Measurements from ENCODE around the gene TMOD4.

Gene TMOD4

DNA sequence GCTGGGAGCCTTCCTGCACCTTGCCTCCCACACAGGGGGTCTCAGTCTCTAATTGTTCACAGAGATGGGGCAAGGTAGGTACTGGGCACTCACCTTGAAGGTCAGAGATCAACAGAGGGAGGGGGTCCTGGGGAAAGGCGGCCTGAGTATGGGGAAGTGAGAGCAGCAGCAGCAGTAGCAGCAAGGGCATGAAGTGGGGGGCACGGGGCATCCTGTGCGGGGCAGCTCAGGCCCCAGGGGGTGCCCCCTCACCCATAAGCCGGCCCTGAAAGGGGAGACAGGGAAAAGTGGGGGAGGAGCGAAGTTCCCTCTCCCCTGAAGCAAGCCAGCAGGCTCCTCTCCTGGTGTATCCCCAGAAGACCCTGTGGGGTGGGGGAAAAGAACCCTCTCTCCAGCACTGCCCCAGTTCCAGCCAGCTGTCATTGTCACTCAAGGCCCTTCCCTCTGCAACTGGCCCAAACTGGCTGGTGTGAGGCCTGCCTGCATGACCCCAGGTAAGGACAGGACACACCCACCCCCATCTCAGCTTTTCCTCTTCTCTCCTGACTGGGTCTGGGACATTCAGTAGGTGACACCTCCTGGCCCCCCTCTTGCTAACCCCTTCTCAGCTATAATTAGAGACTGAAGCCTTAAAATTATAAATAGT, 33.2 kb downstream of the TMOD4 start:
- DNase-seq (ENCODE audit: low read depth), result no peak

DNA sequence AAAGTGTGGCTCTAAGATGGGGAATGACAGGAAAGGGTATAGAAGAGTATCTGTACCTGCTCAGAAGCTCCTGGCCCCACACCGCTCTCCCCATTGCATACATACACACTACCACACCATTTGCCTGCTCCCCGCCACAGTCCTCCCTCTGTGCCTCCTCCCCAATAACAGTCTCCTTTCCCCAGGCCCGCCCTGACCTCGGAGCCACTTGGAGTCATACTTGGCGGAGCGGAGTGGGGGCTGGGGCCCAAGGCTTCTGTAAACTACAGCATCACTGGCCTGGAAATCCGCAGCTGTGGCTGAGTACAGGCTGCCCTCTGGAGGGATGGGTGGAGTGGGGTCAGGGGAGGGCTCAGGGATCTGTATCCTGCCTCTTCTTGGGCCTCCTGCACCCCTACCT, 38.0 kb downstream of the TMOD4 start:
- no peak for DNase-seq (ENCODE audit: low read depth)

DNA sequence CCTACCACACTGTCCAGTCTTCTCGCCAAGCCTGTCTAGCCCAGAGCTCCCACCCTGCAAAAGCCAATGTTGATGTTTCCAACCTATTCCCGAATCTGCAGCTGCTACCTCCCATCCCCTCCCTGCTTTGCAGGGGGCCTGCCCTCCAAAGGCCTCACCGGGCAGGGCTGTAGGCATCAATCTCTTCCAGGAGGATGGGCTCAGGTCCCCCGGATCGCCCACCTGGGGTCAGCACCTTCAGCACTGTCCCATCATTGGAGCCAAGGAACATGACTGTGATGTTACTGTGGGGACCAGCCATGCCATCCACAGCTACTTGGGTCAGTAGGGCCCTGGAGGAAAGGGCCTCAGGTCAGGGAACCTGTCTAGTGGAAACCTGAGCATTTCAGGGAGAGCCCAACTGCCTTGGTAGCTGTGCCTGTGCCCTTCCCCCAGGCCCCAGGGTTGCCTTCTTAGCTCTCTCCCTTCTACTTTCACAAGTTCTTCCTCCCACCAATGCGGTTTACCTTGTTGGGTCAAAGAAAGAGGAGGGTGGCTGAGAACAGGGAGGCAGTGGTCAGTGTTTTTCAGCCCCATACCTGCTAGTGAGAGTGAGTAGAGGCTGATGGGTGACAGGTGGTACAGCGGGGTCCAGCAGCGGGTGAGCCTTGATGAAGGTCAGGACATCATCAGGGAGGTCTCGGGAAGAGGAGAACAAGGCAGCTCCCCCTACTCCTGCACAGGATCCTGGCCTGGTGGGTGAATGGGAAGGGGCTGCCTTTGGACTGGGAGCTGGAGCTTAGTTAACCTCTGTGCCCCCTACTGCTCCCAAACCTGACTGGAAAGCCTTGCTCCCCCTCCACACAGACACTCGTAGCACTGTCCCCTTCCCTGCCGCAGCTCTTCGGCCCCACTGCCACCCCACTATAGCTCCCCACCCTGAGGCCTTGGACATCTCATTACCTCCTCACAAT, 40.1 kb downstream of the TMOD4 start:
- DNase-seq (ENCODE audit: low read depth), result no peak

DNA sequence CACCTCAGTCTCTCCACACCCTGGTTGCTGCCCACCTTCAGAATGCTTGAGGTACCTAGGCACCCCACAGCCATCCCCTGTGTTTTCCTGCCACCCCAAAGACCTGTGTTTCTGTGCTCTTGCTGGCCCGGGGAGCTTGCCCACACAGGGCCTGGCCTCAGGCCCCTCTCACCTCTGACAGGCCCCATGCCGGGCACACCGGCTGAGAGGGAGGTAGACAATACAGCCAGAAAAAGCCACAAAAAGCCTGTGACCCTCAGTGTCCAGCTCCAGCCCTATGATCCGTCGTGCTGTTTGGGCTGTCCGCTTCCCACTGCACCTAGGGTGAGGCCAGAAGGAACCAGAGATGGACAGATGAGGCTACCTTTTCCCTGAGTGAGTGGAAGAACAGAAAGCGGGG, 40.8 kb downstream of the TMOD4 start:
- DNase-seq (ENCODE audit: low read depth), result no peak

DNA sequence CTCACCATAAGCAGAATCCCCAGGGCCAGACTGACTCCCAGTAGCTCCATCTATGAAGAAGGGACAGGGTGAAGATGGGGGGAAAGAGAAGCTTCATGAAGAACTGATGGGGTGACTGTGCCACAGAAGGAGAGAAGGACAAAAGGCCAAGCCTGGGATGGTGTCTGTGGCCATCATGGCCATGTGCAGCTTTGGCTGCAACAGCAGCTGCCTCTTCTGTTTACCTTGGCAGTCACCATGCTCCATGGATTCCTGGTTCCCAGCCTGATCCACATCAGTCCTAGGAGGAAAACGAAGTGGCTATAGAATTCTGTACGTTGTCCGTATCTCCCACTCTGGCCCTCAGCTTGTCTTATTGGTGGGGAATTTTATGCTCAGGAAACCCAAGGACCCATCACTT, 41.4 kb downstream of the TMOD4 start:
- no peak for DNase-seq (ENCODE audit: low read depth)

DNA sequence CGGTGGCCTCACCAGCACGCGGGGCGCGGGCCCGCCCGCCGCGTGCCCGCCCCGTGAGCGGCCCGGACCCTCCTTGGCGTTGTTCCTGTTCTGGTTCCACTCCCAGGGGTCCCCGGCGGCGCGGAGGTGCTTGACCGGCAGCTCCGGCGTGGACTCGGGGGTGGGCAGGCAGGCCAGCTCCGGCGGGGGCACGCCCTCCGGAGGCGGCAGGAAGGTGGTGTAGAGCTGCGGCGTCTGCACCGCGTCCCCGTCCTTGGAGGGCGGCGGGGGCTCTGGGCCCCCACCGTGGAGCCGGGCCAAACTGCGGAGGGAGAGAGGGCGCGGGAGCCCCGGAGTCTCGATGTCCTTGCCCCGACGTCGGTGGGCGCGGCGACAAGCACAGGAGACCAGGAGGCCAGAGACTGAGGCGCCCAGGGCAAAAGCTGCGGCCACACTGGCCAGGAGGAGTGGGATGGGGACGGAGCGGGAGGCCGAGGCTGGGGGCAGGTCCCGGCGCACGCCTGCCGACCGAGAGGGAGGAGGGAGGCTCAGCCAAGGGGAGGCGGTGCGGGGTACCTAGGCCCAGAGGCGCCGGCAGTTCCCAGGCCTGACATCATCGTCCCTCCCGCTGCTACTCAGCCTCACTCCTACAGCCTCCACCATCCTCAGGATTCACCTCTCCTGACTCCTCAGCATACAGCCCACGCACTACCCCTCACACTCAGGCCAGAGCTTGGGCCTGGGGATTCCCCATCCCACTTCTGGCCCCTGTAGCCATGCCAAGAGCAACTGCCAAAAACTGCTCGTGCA, 42.6 kb downstream of the TMOD4 start:
- no peak for DNase-seq (ENCODE audit: low read depth)

DNA sequence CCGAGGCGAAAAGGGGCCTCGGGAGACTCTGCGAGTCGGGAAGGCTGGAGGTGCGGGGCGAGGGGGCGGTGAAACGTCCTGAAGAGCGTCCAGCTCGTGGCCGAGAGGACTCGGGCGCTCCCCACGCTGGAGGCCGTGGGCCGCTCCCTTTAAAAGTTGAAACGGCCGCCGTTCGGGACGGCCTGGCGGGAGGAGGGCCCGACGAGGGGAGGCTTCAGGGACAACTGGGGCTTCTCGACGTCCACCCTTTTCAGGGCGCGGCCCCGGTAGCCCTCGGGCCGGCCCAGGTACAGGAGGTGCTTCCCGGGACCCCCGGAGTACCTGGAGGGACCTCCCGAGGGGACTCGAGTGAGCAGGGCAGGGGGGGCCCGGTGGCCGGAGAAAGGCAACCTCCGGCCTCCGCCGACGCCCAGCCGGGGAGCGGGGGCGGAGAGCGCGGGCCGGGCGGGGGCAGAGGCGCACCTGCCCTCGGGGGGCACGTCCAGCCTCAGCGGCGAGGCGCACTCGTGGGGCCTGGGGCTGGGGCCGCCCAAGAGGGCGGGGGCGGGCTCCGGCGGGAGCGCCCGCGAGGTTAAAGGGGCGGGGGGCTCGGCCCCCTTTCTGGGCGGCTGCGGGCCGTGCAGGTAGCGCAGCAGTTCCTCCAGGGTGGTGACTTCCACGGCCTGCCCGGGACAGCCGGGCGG, 43.3 kb downstream of the TMOD4 start:
- DNase-seq (ENCODE audit: low read depth), result no peak

DNA sequence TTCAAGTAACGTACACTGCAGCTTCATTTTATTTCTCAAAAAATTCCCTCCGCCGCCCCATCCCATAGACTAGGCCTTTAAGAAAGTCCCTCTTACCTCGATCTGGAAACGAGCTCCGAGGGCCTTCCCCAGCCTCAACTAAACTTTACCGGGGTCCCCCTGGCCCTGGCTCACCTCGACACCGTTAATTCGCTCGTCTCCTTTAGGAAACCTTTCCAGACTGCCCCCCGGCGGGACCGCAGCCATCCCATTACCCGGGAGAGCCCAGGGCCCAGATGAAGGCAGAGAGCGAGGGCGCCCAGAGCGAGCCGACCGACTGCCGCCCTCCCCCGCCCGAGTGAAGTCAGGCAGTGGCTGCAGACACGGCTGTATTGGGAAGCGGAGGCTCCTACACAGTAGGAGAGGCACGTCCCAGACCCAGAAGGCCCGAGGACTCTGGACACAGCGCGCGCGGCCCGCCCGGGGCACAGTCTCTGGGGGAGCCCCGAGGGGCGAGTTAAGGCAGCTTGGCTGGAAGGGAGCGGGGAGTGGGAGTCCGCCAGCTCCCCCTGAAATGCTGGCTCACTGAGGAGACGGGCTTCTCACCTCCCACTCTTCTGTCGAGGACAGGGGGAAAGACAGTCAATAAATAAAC, 44.0 kb downstream of the TMOD4 start:
- no peak for DNase-seq (ENCODE audit: low read depth)

DNA sequence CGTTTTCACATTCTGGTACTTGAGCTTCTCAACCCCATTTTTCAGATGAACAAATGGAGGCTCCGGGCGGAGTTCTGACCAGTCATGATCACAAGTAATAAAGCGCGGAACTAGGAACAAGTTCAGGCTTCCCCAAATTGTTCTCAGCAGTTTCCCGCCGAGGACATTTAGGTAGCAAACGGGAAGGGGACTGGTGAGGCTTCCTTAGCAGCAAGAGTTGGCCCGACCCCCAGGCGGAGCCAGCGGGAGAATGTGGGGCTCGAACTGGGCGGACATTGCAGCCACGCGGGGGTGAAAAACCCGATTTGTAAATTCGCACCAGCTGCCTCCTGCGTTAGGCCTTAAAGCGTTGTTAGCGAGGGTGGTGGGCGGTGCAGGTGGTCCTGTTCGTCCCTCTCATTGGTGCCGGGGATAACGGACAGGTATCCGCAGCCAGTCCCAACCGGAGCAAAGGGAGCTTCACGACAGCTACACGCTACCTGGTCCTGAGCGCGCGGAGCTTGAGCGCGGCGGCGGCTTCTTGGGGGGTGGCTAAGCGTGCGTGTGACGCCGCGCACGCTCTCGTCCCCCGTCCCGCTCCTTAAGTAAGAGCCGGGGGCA, 44.7 kb downstream of the TMOD4 start:
- DNase-seq (ENCODE audit: low read depth), result peak; percentile 47

DNA sequence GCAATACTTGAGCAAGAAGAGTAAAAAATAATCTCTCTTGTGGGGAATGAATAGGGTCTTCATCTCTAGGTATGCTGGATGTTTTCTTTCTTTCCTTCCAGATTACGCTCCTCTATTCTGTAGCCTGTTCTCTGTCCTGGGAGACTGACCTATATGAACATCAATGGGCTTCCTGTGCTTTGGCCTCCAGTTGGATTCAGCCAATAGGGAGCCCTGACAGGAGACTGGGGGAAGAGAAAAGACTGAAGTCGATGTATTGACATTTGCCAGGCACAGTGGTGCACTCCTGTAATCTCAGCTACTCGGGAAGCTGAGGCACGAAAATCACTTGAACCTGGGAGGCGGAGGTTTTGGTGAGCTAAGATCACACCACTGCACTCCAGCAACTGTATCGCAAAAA, 47.0 kb downstream of the TMOD4 start:
- no peak for DNase-seq (ENCODE audit: low read depth)

DNA sequence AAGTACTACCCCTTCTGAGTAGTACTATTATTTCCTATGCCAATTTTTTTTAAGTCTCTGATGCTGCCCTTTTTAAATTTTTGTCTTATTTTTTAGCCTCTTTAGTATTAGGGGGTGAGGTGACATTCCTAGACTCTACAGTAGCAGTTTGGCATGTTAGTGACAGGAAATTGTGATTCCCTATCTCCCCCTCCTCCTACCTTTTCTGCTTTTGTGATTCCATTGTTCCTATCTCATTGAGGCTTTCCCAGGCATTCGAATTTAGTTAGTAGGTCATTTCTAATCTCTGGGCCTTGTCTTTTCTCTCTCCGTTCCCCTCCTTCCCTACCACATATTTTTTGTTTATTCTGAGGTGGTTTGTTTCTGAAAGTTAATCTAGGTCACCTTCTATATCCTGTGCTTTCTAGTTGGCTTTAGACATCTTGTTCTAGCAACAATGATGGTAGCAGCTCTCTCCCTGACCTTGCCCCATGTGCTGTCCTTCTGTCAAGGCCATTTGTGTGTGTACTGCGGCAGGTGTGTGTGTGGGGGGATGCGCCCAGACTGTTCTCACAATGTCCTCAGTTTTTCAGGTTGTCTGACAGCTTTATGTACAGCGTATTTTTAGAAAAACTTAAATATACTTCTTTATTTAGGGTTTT, 50.9 kb downstream of the TMOD4 start:
- DNase-seq (ENCODE audit: low read depth), result no peak

All from stromal cell of bone marrow (primary cell).